GM19240 (cell line): Measurements from ENCODE around the gene TYMP.

Source experiments
- DNase-seq: peaks from one replicate; pipeline ENCODE4 v3.0.0; 2011; ENCODE audit warnings: low spot score; ENCODE audit not compliant: insufficient read length

The TYMP gene, protein sequence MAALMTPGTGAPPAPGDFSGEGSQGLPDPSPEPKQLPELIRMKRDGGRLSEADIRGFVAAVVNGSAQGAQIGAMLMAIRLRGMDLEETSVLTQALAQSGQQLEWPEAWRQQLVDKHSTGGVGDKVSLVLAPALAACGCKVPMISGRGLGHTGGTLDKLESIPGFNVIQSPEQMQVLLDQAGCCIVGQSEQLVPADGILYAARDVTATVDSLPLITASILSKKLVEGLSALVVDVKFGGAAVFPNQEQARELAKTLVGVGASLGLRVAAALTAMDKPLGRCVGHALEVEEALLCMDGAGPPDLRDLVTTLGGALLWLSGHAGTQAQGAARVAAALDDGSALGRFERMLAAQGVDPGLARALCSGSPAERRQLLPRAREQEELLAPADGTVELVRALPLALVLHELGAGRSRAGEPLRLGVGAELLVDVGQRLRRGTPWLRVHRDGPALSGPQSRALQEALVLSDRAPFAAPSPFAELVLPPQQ

DNA sequence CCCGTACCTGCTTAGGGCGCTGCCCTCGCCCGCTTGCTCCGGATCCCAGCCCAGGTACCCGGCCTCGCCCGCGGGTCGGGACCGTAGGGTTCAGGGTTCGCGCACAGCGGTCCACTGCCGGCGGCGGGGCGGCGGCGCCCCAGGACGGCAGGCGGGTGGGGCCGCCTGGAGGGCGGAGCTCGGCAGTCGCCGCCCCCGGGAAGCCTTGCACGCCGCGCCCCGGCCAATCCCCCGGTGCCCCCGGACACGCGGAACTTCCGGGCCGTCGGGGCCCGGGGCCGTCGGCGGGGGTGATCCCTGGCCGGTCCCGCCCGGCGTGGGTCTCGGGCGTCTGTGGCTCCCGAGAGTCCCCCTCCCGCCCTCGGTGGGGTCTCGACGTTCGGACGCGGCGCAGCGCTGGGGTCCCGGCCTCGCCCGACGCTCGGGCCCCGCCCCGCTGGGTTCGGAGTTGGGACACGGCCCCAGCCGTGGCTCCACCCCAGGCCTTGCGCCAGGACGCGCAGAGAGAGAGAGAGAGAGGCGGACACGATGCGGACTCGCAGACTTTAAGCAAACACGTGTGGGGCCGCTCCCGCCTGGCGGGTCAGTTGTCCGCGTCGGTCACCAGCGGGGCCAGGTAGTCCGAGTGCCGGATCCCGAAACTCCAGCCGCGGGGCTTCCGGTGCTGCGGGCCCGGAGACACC, at the start of gene TYMP:
Gene TYMP (minus strand): TSS at position 116 of the 683 bp plus-strand sequence. CDS start 303 bp downstream, outside the sequence.
- DNase-seq: no peak

DNA sequence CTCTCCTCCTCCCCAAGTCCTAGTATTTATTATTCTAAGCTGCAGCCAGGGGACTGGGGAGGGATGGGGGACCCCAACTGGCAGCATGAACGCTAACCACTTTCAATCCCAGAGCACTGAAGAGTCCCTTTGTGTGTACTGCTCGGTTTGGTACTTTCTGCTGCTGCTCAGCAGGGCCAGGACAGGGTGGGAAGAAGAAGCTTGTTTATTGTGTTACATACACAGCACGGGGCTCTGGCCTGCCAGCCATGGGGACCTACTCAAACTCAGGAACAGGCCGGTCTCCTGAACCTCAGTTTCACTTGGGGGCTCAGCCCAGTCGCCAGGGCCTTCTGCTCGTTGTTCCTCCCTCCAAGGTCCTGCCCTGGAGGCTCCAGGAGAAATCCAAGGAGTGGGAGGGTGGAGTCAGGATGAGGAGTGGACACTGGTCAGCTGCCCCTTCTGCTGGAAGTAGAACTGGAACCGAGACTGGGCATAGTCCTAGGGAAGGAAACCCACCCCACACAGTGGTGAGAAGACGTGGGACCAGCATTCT, 49.0 kb upstream of the TYMP start:
- DNase-seq: no peak

DNA sequence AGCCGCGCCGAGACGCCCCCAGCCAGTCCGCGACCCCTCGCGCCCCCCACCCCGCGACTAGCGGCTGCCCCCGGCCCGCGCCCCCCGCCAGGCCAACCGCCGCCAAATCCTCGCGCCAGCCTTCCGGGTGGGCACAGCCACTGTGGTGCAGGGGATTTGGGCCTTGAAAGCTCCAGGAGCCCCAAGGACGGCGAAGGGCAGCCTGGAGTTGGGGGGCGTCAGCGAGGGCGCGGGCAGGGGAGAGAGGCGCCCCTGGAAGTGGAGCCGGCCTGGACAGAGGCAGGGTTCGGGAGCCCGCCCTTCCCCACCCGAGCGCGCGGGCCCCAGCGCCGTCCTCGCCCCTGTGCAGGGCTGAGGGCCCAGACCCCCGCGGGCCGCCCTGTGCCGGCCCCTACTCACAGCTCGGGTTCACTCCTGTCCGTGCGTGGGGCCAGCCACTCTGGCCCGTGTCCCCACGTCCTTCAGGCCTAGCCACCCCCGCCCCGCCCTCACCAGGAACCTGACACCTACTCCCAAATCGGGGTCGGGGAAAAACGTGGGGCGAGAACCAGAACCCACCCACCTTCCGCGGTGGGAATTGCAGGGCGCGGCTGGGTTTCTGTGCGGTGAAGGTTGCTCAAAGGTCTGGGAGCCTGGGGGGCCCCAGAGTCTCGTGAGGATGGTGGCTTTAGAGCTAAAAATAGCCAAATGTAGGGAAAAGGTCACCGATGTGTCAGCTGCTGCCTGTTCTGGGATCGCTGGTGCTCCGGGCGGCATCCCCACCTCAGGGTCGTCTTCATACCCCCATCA, 48.4 kb upstream of the TYMP start, which contains the start of gene CPT1B:
Gene CPT1B (minus strand): TSS at position 441 of the 789 bp plus-strand sequence. CDS start 512 bp downstream, outside the sequence.
- no peak for DNase-seq

DNA sequence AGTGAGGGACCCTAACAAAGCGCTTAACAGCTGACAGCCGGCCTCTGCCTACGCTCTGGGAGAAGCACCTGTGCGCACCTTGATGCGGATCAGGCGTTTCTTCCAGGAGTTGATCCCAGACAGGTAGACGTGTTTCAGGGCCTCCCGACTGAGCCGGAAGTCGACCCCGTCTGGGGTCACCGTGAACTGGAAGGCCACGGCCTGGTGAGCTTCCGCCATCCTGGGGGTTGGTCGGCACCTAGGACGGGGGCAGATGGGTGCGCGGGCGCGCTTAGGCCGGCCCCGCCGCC, 47.8 kb upstream of the TYMP start:
- no peak for DNase-seq

DNA sequence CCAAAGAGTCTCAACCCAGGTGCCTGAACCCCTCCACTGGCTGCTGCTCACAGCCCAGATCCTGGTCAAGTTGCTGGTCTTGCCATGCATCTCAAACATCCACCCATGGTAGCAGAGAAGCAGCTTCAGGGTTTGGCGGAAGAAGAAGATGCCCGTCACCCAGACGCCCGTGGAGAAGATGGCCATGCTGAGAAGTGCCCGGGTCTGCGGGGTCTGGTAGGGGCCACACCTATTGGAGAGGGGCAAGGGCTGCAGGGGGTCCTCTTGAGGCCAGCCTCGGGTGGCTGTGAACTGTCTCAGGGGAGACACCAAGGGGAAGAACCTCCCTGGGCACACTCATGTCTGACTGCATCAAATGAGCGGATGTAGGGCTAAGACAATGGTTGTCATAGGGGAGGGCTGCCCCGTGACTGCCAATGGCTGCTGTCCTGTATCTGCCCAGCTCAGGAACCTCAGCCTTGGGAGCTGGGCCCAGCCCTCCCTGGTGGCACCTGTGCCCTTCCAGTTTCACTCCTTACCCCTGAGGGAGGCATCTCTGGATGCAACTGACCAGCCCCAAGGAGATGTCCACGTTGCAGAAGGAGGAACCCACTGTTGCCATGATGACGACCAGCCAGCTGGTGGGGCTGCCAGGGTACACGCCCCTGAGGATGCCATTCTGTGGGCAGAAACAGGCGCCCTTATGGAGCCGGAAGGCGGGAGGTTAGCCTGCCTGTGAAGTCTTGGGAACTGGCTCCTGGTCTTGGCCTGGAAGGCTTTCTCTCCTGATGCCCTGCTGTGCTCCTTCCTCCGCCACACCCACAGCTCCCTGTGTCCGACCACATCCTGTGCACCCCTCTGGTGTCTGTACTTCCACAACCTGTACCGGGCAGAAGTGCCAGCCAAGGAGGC, 47.2 kb upstream of the TYMP start:
- DNase-seq: no peak

DNA sequence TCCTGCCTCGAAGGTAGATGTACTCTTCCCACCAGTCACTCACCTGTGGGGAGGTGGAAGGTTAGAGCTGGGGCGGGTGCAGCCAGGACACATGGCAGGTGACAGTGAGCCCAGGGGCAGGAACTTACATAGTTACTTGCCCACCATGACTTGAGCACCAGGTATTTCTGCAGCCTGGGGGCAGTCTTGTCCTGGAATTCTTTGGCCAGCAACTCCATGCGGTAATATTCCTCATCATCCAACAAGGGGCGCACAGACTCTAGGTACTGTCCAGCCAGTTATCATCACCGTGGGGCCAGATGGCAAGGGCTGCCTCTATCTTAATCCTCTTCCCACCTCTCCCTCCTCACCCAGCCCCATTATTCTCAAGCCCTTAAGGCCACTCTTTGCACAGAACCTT, 46.3 kb upstream of the TYMP start:
- DNase-seq: no peak

DNA sequence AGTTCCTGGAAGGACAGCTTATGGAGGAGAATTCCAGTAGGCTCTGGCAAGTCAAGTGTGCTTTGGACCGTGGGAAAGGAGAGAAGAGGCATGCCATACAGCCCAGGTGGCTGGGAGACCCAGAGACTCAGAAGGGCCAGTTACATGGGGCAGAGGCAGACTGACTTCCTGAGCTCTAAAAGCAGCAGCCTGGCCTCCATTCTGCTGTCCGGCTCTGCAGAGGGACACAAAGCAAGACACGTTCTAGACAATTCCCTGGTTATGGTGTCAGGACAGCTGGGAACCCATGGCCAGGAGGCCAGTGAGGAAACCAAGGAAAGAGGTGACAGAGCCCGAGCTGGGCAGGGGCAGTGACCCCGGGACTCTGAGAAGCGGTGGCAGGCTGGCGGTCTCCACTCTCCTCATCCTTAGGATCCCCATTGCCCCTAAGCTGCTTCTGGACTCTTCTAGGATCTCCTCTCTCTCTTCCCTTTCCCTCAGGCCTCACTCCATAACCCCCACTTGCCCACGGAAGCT, 45.7 kb upstream of the TYMP start:
- DNase-seq: no peak

DNA sequence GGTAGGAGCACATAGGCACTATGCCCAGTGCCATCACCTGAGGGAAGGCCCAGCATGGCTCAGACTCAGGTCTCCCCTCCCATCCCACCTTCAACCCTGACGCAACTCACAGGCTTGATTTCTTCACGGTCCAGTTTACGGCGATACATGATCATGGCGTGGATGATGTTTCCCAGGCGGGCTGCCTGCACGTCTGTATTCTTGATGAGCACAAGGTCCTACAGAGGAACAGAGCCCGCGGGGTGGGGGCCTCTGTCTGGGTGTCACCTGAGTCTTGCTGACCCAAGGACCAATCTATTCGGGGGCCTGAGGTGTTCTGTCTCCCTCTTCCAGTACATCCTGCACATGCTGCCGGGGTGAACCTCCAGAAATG, 44.6 kb upstream of the TYMP start:
- DNase-seq: no peak

DNA sequence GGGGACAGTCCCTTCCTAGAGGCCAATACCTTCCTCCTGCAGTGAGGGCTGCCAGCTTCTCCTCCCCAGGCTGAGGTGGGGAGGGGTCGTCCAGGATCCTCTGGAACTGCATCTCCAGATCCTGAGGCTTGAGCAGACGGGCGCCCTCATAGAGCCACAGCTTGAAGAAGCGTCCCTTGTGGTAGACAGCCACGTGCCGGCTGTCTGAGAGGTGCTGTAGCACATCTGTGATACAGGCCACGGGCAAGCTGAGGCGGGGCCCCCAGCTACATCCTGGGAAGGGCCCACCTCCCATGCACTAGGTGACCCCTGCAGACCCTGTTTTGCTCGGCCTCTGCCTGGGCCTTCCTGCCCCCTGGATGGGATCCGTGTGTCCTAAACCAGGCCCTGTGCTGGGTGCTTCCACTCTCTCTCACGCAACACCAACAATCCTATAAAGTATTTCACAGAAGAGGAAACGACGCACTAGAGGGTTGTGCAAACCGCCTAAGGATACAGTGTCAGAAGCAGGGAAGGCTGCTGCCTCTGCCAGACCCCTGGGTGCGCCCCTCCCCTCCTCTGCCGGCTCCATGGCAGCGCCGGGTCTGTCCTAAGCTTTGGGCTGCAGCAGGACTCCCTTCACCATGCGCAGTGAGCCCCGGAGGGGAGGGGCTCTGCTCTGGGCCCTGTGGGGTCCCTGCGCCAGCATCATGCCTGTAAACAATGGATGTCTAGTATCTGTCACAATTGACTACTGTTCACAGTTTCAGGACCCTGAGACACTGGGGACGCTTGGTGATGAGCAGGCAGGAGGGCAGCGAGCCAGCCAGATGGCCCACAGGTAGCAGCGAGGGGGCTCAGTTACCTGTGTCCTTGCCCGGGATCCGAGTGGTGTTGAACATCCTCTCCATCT, 43.9 kb upstream of the TYMP start:
- no peak for DNase-seq

DNA sequence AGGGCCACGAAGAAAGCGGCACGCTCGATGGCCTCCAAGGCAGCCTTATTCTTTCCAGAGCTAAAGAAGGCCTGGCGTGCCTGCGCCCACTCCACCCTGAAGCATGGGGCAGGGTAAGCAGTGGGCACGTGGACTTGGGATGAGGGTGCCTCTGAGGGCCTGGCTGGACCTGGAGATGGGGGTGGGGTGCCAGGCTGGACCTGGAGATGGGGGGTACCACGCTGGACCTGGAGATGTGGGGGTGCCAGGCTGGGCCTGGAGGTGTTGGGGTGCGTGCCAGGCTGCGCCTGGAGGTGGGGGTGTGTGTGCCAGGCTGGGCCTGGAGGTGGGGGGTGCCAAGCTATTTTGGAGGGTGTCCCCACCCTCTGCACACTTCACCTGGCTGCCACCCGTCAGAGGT, 43.2 kb upstream of the TYMP start:
- DNase-seq: no peak

DNA sequence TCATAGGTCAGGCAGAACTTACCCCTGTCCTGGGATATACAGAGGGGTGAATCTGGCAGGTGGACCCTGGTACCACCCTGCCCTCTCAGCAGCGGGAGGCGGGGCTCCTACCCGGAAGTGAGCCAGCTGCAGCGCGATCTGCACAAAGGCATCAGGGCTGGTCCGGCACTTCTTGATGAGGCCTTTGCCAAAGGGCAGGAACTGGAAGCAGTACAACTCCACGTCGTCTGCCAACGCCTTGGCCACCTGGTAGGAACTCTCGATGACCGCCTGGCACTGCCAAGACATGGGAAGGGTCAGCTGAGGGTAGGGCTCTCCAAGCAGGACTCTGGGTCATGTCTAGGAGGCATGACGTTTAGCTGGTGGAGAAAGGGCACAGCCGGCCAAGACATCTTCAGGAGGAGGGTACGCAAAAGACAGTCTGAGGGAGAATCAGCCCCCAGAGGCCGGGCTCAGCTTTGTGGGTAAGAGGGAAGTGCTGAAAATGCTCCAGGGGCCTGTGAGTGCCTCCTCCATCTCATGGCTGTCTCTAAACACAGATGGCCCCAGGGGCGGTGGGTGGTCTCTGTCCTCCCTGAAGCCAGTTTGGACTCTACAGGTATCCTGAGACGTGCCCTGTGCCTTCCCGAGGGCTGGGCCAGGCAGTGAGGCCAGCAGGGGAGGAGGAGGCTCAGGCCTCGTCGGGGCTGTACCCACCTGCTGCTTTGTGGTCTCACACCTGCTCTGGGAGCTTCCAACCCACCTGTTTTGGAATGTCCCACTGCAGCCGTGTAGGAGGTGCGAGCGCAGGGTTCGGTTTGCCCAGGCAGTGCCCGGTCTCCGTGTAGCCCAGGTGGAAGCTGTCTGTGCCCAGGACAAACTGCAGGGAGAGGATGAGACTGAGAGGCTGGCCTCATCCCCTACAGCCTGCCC, 41.7 kb upstream of the TYMP start:
- DNase-seq: no peak

DNA sequence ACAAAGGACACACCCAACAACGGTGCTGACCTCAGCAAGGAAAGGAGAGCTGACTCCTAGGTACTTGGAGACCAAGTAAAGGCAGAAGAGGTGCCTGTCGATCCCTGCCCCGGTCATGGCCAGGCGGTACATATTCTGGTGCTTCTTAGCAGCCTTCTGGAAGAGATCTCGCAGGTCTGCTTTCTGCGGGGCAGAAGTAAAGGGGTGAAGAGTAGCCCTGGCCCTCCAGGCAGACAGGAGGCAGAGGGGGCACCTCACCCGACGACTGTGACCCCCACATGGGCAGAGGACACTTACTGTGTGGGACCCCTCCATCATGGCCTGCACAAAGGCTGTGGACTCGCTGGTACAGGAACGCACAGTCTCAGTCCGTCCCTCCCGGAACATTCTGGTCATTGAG, 41.0 kb upstream of the TYMP start:
- no peak for DNase-seq

DNA sequence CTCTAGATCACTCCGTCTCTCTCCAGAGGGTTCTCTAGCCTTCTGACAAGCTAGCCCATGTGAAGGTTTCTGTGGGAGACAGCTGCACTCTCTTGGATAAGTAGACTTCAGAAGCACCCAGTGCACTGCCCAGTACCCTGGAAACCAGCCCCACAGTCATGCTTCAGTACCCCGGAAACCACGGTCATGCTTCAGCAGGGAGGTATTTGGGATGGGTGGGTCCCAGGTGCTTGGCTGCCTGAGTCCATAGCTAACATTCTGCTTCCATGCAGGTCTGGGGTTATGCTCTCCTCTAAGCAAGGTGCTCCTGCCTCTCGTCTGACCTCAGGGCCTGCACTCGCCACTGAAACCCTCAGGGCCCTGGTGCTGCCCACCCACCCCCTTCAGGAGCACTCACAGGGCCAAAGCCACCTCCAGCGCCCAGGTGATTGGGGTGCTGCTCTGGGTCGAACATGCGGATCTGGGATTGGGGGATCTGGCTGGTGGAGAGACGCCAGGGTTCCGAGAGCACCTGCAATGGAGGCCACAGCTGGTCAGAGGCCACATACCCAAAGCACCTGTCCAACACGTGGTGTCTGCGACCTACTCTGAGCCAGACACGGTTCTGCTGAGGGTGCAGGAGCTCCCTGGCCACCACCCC, 40.2 kb upstream of the TYMP start:
- DNase-seq: no peak

DNA sequence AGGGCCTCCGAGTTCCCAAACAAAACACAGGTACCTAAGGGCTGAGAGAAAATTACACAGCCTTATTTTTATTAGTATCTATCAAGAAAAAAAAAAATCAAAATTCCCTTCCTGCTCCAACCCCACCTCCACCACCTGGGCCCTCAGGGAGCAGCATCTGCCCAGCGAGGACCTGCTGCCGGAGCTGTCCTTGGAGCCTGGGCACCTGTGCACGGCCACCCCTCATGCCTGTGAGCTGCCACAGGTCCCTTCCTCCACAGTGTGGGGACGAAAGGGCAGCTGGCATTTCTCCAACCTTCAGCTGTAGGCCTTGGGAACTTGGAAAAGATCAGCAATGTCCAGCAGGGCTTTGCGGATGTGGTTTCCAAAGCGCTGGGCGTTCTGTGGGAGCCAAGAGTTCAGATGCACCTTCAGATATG, 39.2 kb upstream of the TYMP start:
- DNase-seq: no peak

DNA sequence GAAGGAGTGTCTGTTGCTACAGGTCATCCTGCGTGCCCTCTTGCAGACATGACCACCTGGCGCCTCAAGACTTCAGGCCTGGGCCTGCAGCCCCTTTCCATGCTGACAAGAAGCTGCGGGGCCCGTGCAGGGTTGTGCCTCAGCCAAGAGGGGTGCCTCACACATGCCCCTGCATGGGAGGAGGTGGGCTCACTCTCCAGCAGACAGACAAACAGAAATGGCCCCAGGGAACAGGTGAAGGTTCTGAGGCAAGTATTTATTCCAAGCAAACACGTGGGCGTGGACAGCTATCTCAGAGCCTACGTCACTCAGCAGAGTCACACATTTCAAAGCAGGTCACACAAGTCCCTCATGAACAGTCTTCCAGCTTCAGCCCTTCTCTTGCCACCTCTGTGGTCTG, 38.8 kb upstream of the TYMP start:
- no peak for DNase-seq

DNA sequence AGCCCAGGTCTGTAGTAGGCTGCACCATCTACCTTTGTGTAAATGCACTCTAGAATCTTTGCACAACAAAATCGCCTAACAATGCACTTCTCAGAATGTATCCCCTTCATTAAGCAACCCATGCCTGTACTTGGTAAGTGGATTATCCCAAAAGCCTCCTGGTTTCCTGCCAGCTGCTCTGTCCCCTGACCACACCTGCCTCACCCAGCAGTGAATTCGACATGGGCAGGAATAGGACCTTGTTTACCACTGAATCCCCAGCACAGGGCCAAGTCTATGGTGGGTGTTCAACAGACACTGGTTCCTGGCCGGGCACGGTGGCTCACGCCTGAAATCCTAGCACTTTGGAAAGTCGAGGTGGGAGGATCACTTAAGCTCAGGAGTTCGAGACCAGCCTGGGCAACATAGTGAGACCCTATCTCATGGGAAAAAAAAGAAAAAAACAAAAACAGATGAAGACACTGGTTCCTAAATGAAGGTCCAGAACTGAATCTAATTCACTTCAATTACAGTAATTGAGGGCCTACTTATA, 38.0 kb upstream of the TYMP start:
- no peak for DNase-seq

DNA sequence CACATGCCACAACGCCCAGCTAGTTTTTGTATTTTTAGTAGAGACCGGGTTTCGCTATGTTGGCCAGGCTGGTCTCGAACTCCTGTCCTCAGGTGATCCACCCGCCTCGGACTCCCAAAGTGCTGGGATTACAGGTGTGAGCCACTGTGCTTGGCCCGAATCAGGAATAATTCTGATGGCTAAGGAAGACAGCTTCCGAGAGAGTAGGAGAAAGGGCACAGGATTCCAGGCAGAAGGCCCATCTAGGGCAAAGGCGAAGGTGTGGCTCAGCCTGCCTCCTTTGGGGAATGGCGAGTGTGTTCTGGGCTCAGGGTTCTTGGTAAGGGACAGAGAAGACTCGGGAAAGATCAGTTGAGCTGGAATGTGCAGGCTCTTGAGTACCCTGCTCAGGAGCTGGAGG, 34.5 kb upstream of the TYMP start:
- no peak for DNase-seq
